Gastroesophageal sphincter (tissue), 4 donors: Measurements from ENCODE around the gene ZNF10. TPM values are rescaled to one million over a fixed set of nuclear protein-coding genes. Genes with fewer than 3 reads are reported as not detected.

Experiments
- ATAC-seq: fragments of 150-250 bp; one replicate; pipeline ENCODE4 v1.9.1; 2016; ENCODE audit warnings: mild to moderate bottlenecking, moderate library complexity
- H3K27ac ChIP-seq, 4 donors: fragments of 200-600 bp; sonication (generic) in 3 of 4; 1 replicate in 3 of 4; 2 replicates in 1 of 4; pipeline ENCODE4 v1.5.1; 2016 to 2019
- H3K27me3 ChIP-seq: fragments of 200-600 bp; sonication (generic); one replicate; pipeline ENCODE4 v1.5.1; 2019
- H3K36me3 ChIP-seq, 2 donors: fragments of 200-600 bp; sonication (generic); one replicate each; pipeline ENCODE4 v1.5.1; 2019; ENCODE audit warnings: control low read depth in 1 of 2
- H3K4me1 ChIP-seq, 3 donors: fragments of 200-600 bp; sonication (generic); 1 replicate in 2 of 3; 2 replicates in 1 of 3; pipeline ENCODE4 v1.5.1; 2016 to 2019; ENCODE audit warnings: control low read depth in 2 of 3
- H3K4me3 ChIP-seq, 2 donors: fragments of 200-600 bp; sonication (generic); one replicate each; pipeline ENCODE4 v1.5.1; 2019; ENCODE audit warnings: mild to moderate bottlenecking in 1 of 2, moderate library complexity in 1 of 2
- H3K9me3 ChIP-seq, 3 donors: fragments of 200-600 bp; sonication (generic); one replicate each; pipeline ENCODE4 v1.5.1; 2017 to 2019; ENCODE audit warnings: control low read depth in 2 of 3
- CTCF ChIP-seq, 4 experiments: fragments of 200-600 bp in 2 of 4; fragments of 450-650 bp in 2 of 4; sonication (generic) in 1 of 4; IDR thresholded peaks; one replicate each; pipeline ENCODE4 v1.5.1; 2017 to 2019; ENCODE audit warnings: antibody characterized with exemption in 4 of 4, mild to moderate bottlenecking in 2 of 4, moderate library complexity in 2 of 4
- EP300 ChIP-seq: sonication (generic); formaldehyde crosslinking; IDR thresholded peaks from one replicate; pipeline ENCODE4 v1.6.1; 2017; ENCODE audit warnings: antibody characterized with exemption, mild to moderate bottlenecking
- POLR2A ChIP-seq, 2 donors: fragments of 450-650 bp; IDR thresholded peaks; one replicate each; pipeline ENCODE4 v1.6.1; 2017; ENCODE audit warnings: antibody characterized with exemption in 2 of 2, mild to moderate bottlenecking in 2 of 2, moderate library complexity in 1 of 2
- POLR2AphosphoS5 ChIP-seq: sonication (generic); formaldehyde crosslinking; IDR thresholded peaks from one replicate; pipeline ENCODE4 v1.6.1; 2017; ENCODE audit warnings: antibody characterized with exemption
- WGBS, 2 donors: methylation state at CpG; one replicate each; pipeline ENCODE4 v1.1.5; 2018; ENCODE audit warnings: low coverage in 1 of 2; 5-methylcytosine and 5-hydroxymethylcytosine counted together
- total RNA-seq, 4 donors: library from RNA; depleted of rRNA; stranded (reverse); fragments of >200 nt; gene quantifications; one replicate each; pipeline ENCODE4 v1.1.0, GENCODE V29; 2016

ZNF10 gene
- total RNA-seq, 4 donors from 2014 or later, result 1.8 to 20.9 (median 11.1) TPM

- no peaks in the 10 kb centered on the region for H3K27me3 ChIP-seq
- no peak overlapping the region for H3K27ac ChIP-seq
- H3K4me3 ChIP-seq, result no peak overlapping the region
- TF ChIP-seq POLR2AphosphoS5, result no peak
- TF ChIP-seq POLR2A (IDR thresholded peaks at IDR 0.05), result no peak
- TF ChIP-seq EP300, result no peak
- TF ChIP-seq CTCF (IDR thresholded peaks at IDR 0.05), result no peak
- WGBS, 2 donors, result 88 to 100% methylated on average over 1 of the region's 1 CpG
- no peak for ATAC-seq
- peaks cover 24 to 49% of the 10 kb centered on the region in 2 donors for H3K36me3 ChIP-seq
- H3K9me3 ChIP-seq, result peaks cover 31 to 99% (median 45%) of the 10 kb centered on the region in 3 donors
- H3K4me1 ChIP-seq, result no peaks in the 10 kb centered on the region
These were observed 73.8 kb downstream of the ZNF10 start for GRCh38 chr12:133204264-133204603.

GRCh38 chr12:133206390-133206789 is 76.0 kb downstream of the ZNF10 start:
- H3K4me3 ChIP-seq, result no peak overlapping the region
- no peak overlapping the region for H3K27ac ChIP-seq
- peaks cover 34 to 100% (median 40%) of the 10 kb centered on the region in 3 donors for H3K9me3 ChIP-seq
- TF ChIP-seq CTCF (IDR thresholded peaks at IDR 0.05), result no peak
- TF ChIP-seq POLR2AphosphoS5, result no peak
- TF ChIP-seq POLR2A (IDR thresholded peaks at IDR 0.05), result no peak
- TF ChIP-seq EP300, result no peak
- peaks cover 24 to 38% of the 10 kb centered on the region in 2 donors for H3K36me3 ChIP-seq
- ATAC-seq, result no peak
- H3K27me3 ChIP-seq, result no peaks in the 10 kb centered on the region
- 94 to 100% methylated on average over 1 to 2 of the region's 2 CpGs for WGBS, 2 donors
- H3K4me1 ChIP-seq, result no peaks in the 10 kb centered on the region

Other genes starting within 250 kb of the ZNF10 start
- gene CHFR, start 243.0 kb upstream of the ZNF10 start, total RNA-seq, result 10 to 100 TPM; 30.8 to 42.1 (median 36.8) TPM
- gene ZNF605, start 174.3 kb upstream of the ZNF10 start, total RNA-seq, result 10 to 100 TPM in 1 of 4 donors, 1 to 10 TPM in 3; 2.9 to 11.8 (median 6.3) TPM
- 1 to 10 TPM; 6.7 to 9.8 (median 9.2) TPM for gene ZNF26, start 144.3 kb upstream of the ZNF10 start, total RNA-seq
- gene ZNF84, start 93.1 kb upstream of the ZNF10 start, total RNA-seq, result 10 to 100 TPM; 16.2 to 47.5 (median 20.0) TPM
- 10 to 100 TPM in 3 of 4 donors, 1 to 10 TPM in 1; 9.7 to 29.7 (median 13.7) TPM for gene ZNF140, start 49.7 kb upstream of the ZNF10 start, total RNA-seq
- gene ZNF891, start 353 bp upstream of the ZNF10 start, total RNA-seq, result 1 to 10 TPM; 2.5 to 5.1 (median 2.9) TPM
- gene ZNF268, start 50.9 kb downstream of the ZNF10 start, total RNA-seq, result 10 to 100 TPM; 15.5 to 36.9 (median 19.0) TPM
- not detected for gene ANHX, start 105.2 kb downstream of the ZNF10 start, total RNA-seq